ENCODE measurements around the gene OFD1.
A peak's percentile ranks its signal among the peaks of the same experiment; 100 is the strongest.
"Not testable (repeated sequence)": the region's sequence is repeated elsewhere in the genome, so short reads cannot be mapped to it uniquely, and the experiment has no call there.

OFD1 gene

DNA sequence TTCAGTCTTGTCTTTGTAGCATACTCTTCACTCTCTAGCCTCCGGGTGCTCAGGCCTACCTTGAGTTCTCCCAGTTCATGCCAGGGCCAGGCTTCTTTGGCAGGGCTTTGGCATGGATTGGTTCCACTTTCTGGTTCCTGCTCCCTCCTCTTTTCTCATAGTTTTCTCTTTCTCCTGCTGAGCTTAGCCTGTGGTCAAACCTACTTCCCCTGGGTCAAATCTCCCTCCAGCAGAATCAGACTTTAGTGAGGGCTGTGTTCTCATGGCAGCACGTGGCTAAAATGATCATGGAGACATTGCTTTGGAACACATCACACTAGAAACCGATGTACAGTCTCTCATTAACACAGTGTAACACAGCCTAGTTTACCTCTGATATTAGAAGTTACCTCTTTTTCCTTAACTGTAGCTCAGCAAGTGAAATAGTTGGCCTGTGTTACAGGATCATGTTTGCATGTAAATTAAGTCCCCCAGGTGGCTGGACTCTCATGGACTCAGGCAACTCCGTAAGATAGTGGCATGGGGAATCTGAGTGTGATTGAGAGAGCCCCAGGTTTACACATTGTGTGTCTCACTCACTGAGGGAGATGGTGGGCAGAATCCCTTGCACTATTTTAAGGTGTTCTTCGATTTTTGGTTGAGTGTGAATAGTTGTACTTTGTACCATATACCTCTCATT lies 32.3 kb upstream of the OFD1 start:
- no peak for DNase-seq

DNA sequence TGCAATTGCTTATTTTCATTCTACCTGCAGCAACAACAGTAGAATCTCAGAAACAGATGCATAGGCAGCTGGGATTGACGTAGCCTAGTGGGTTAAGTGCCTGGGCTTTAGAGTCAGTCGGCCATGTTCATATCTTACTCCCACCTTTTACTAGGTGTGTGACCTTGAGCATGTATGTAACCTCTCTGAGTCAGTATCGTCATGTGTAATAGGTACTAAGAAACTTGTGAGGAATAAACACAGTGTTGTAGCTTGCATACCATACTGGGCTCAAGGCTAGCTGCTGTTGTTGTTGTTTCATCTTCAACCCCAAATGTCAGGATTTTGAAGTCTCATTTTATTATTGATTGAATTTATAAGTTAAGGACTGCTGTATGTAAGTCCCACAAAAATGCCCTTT lies 31.4 kb upstream of the OFD1 start:
- no peak for DNase-seq

DNA sequence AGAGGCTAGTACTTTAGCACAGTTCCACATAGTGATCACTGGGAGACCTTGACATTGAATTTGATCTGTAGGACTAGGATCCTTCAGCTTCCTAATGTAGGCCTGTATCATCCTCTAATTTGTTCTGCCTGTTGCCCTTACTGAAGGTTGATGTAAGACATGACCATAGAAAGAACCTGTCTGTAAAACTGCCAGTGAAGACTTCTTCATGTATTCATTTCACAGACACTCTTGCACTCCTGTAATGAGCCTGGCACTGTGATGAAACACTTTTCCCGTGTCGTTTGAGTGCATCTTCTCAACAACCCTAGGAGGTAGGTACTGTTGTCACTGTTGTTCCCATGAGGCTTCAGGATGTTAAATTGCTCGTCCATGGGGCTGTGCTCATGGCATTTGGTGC lies 31.0 kb upstream of the OFD1 start:
- DNase-seq: no peak

DNA sequence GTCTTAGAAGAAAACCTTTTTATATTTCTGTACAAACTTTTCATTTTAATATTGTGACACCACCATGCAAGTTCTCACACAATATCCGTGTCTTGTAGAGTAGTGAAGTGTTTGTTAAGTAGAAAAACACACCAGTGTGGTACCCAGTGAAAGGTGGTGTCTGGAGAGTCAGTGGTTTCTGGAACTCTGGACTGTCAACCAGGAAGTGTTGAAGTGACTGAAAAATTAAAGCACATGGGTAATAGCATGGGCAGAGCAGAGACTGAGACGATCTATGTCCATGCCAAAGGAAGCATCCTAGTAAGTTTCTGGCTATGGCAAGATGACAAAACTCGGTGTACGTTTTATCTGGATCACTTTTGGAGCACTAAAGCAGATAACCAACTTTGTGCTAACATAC lies 23.4 kb upstream of the OFD1 start:
- DNase-seq: no peak

DNA sequence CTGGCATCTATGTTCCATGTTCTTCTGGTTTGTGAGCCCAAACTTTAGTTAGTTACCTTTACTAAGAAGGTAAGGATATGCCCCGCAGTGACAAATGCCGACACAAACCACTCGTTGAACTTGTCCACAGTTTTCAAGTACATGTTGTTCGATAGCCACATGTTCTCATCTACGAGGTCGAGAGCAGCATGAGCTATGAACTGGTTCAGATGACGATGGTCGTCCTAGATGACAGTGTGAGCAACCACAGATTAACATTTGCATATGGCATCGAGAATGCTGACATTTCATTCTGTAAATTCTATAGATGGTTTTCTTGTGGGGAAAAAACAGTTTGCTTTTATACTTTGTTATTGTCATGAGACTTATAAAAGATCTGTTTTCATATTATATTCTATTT lies 18.1 kb upstream of the OFD1 start:
- DNase-seq: no peak

DNA sequence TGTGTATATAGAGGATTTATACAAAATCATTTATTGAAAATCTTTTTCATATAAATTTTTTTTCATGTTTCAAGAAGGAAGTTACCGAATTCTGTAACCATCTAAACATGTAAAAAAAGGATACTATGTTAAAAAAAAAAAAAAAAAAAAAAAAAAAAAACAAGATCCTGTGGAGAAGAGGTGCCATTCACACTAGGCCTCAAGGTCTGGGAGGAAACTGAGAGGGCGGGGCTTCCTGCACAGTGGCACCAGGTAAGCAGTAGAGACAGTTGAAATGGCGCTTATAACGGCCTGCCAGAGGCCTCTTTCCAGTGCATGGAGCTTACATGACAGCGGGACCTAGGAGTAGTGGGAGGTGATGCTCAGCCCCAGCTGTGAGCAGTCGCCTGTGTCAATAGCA lies 17.6 kb upstream of the OFD1 start:
- peak; percentile 64 for DNase-seq

DNA sequence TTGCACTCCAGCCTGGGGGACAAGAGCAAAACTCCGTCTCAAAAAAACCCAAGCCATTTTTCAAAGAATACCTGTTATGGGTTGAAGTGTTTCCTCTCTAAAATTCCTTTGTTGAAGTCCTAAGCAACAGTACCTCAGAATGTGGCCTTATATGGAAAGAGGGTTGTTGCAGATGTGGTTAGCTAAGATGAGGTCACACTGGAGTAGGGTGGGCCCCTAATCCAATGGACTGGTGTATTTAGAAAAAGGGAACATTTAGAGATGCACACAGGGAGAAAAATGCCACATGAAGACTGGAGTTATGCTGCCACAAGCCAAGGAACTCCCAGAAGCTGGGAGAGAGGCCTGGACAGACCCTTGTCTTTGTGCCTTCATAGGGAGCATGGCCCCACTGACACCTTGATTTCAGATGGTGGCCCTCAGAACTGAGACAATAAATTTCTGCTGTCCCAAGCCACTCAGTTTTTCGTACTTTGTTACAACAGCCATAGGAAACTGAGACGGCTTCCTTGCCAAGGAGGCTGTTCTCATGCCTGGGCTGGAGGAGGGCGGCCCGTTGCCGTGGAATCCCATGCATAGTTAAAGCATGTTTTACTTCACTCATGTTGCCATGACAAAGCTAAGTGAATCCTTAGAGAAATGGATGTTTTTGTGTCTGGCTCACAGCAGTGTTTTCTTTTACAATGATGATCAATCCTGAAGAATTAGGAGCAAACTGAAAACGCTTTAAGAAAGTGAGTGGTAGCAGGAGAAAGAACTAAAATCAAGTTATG lies 16.7 kb upstream of the OFD1 start:
- no peak for DNase-seq

DNA sequence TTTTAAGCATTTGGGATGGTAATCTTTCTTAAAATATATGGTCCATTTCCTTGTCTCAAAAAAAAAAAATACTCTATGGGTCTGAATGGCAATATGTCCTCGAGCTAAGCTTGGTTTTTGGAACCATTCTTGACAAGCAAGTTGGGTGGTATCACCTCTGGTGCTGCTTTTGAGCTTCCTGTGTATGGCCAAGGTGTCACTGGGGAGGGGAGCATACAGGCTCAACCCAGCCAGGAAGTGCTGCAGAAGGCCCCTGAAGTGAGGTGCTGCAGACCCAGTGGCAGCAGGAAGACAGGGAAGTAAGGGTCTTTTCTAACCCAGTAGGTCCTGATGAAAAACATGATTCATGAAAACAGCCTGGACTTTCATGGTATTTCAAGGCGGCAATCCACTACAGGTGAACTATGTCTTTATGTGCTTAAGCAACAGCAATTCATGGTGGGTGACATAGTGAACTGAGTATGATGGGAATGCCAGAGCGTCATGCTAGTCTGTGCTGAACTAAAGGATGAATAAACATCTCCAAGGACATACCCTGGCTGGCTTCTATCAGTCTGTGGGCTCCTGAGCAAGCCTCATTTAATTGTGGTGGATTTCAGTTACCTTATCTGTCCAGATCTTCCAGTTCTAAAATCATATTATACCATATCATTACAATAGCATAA lies 15.2 kb upstream of the OFD1 start:
- DNase-seq: peak; percentile 38

DNA sequence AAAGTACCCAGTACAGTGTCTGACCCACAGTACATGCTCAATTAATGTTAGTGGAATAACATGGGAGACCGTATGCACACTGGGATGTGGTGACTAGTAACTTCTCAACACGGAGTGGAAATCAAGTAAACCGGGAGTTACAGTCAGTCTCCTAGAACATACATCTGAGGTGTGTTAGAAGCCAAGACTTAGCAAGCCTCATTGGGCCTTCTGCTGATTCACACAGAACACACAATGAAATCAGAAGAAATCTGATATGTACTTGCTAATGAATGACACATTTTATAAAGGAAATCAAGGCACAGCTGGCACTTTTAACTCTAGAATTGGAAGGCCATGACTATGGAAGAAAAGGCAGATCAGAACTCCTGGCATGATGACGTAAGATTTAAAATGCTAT lies 13.2 kb upstream of the OFD1 start:
- no peak for DNase-seq

DNA sequence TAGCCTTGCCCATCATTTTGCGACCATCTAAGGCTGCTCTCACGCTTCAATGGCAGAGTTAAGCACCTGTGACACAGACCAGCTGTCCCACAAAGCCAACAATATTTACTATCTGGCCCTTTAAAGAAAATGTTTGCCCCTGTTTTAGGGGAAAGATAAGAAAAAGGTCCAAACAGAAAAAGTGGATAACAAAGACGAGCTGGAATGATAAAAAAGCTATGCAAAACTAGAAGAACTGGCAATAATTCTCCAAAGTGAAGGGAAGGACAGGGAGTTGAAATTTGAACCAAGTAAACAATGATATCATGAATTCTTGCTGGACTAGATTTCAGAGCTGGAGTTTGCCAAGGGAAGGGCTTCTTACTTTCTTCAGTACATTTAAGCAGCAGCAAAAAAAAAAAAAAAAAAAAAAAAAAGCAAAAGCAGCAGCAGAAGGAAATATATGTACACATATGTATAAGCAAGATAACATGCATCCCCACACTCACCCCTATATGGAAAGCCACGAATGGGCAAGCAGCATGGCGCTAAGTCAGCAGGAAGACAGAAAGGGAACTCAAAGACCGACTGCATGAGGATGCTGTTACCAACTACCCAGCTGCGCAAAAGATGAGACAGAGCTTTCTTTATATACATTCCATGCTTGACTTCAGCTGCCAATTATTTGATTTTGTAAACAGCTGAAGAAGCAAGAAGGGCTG lies 12.6 kb upstream of the OFD1 start:
- no peak for DNase-seq

DNA sequence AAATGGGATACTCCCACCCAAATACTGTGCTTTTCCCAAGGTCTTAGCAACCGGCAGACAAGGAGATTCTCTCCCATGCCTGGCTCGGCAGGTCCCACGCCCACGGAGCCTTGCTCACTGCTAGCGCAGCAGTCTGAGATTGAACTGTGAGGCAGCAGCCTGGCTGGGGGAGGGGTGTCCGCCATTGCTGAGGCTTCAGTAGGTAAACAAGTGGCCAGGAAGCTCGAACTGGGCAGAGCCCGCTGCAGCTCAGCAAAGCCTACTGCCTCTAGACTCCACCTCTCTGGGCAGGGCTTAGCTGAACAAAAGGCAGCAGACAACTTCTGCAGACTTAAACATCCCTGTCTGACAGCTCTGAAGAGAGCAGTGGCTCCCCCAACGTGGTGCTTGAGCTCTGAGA lies 9.7 kb upstream of the OFD1 start:
- DNase-seq: peak; percentile 63

DNA sequence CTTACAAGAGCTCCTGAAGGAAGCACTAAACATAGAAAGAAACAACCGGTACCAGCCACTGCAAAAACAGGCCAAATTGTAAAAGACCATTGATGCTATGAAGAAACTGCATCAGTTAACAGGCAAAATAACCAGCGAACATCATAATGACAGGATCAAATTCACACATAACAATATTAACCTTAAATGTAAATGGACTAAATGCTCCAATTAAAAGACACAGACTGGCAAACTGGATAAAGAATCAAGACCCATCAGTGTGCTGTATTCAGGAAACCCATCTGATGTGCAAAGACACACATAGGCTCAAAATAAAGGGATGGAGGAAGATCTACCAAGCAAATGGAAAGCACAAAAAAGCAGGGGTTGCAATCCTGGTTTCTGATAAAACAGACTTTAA lies 8.0 kb upstream of the OFD1 start:
- not testable (repeated sequence) for DNase-seq

DNA sequence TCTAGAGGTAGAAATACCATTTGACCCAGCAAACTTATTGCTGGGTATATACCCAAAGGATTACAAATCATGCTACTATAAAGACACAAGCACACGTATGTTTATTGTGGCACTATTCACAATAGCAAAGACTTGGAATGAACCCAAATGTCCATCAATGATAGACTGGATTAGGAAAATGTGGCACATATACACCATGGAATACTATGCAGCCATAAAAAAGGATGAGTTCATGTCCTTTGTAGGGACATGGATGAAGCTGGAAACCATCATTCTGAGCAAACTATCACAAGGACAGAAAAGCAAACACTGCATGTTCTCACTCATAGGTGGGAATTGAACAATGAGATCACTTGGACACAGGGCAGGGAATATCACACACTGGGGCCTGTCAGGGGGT lies 4.0 kb upstream of the OFD1 start:
- DNase-seq: not testable (repeated sequence)

DNA sequence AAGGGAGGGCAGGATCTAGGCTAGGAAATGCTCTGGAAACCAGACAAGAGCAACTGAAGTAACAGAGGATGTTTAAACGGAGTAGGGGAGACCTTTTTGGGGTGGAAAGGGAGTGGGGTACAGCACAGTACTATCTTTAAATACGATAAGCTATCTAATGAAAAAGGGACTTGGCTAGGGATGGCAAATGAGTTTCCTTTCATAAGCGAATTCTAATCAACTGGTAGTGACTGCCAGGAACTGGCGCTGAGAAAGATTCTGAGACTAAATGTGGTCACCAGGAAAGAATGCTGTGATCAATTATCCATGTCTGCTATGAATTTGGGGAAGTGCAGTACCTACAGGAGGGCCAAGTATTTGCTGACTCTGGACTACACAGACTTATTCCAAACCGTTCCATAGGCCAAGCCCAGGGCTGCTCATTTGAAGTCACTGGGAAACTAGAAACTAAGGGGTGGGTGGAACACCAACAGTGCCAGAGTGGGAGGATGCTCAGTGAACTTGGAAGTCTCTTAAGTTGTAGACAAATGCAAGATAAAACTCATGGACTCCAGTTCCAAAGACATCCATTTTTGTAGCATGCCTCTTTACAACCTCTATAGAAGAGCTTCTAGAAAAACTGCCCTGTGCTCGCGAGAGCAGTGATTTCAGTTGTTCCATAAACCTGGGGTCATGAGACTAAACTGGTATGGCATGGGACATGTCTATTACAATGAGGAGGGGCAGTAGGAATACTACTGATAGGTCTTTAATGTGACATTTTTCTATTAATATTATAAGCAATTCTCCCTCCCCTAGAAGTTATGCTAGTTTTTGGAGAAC lies 2.1 kb upstream of the OFD1 start:
- DNase-seq: no peak

DNA sequence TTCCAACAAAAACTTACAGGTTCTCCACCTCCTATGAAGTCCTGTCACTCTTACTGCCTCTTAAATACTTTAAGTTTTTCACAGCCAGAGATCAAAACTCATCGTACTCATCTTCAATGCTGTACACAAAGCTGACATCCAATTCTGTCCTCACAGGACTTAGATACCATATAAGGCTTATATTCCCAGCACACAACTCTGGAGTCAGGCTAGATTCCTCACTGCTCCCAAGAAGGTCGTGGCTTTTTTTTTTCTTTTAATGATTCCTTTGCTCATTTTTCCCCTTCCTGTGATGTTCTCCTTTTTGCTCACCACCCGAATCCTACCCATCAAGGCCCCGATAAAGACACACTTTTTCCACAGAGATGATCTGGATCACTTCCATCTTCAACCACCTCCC lies 1.0 kb upstream of the OFD1 start:
- no peak for DNase-seq

DNA sequence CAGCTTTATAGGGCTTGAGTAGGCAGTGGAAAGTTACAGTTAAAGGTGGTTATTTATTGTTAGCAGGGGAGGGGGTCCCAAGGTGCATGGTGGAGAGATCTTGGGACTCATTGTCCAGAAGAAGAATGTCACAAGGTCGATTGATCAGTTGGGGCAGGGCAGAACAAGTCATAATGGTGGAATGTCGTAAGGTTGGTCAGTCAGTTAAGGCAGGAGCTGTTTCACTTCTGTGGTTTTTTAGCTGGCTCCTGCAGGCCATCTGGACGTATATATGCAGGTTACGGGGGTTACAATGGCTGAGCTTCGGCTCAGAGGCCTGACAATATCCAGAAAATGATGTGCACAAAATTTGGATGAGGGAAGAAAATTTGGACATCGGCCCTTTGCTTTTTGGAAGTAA lies 7.1 kb downstream of the OFD1 start:
- DNase-seq: no peak

DNA sequence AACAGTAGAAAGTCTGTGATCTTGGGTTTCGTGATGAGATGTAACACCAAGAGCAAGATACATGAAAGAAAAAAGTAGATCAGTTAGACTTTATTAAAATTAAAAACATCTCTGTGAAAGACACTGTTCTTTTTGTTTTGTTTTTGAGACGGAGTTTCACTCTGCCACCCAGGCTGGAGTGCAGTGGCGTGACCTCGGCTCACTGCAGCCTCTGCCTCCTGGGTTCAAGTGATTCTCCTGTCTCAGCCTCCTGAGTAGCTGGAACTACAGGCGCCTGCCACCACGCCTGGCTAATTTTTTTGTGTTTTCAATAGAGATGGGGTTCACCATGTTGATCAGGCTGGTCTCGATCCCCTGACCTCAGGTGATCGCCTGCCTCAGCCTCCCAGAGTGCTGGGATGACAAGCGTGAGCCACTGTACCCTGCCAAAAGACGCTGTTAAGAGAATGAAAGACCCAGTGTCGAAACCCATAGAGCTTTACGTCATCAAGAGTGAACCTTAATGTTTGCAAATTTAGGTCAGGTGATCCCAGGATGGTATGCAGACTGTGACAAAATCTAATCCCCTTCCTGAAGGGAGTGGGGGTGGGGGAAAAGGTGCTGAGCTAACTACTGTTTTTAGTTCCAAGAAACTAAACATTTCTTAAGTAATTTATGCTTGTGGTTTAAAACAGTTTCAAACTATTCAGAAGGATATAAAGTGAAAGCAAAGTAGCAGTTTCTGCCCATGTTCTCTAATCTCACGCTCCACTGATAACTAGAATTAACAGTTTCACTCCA lies 8.0 kb downstream of the OFD1 start:
- DNase-seq: peak; percentile 66

DNA sequence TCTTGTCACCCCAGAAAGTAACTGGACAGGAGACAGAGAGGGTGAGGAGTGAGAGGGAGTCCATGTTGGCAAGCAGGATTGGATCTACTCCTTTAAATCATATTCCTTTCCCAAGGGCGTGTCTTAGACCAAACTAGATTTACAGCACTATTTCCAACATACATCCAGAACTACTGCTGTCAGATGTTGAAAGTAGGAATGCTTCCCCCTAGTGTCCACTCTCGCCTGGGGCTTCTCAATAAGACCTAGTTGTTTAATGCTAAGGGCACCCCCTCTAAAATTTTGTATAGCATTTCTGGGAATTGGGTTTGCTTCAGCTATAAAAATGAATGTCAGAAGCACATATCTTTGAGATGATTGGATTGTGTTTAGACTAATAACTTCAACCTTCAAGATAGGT lies 13.3 kb downstream of the OFD1 start:
- DNase-seq: peak; percentile 37

DNA sequence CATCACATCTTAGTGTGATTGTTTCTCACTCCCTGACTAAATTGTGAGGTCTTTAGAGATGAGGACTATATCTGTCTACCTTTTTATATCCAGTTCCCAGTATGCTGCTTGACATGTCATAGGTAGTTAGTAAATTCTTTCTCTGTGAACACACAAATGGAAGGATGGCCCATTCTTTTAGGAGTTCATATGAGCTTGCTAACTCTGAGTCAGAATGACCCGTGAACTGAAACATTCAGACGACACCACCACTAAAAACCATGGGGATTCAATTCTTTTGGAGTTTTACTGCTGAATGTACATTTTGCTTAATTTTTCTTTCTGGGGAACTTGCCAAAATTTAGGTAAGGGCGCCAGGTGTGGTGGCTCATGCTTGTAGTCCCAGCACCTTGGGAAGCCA lies 13.9 kb downstream of the OFD1 start:
- DNase-seq: no peak

DNA sequence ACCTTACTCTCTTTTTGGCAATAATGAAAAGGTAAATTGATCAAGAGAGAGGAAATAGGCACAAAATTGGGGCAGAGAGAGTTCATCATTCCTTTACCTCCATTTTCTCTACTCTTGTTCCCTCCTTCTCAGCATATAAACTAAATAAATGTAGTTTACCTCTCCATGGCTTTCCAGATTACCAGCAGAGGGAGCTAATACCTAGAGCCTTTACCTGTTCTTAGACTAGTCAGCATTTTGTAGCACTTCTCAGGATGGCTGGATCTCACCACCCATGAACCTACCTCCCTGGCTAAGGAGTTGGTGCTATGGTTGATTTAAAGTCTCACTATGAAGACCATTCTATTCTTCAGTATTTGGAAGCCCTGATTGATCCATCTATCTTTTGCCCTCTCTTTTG lies 15.7 kb downstream of the OFD1 start:
- no peak for DNase-seq

DNA sequence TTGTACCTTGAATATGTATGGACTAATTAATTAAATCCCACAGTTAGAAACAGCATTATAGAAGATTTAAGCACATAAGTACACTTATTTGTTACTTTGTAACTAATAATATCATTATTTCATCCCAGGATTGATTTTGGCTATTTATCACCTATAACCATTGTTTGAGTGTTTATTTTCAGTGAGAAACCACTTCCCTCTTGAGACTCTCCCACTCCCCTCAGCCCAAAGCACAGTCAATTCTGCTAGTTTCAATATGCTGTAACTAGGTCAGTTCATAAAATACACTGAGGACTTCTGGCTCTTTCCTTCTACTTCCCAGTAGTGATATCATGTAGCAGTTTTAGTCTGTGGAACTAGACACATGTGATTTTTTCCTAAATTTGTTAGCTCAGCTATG lies 16.3 kb downstream of the OFD1 start:
- no peak for DNase-seq

DNA sequence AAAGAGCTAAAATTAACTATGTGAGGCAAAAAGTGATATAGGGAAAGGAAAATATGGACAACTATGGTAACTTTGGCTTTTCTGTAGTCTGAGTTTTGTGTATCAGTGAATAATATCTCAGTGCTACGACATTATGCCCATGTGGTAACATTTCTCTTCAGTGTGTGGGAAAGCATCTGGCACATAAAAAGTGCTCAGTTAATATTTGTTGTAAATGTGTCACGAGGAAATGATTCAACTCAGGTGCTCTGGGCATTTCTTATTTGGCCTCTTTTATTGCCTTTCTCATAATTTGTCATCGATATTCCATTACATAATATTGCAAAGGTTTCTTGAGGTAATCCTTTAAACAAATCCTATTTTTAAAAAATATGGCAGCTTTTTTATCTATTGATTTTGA lies 17.6 kb downstream of the OFD1 start:
- no peak for DNase-seq
